ENCODE results near the gene DISC1. TPM values are rescaled to one million over a fixed set of nuclear protein-coding genes. Genes with fewer than 3 reads are reported as not detected.
"Not testable (repeated sequence)": the region's sequence is repeated elsewhere in the genome, so short reads cannot be mapped to it uniquely, and the experiment has no call there.

DISC1 gene
- total RNA-seq, 2 experiments from 2014 or later: 4.4 to 14.4 TPM

DNA sequence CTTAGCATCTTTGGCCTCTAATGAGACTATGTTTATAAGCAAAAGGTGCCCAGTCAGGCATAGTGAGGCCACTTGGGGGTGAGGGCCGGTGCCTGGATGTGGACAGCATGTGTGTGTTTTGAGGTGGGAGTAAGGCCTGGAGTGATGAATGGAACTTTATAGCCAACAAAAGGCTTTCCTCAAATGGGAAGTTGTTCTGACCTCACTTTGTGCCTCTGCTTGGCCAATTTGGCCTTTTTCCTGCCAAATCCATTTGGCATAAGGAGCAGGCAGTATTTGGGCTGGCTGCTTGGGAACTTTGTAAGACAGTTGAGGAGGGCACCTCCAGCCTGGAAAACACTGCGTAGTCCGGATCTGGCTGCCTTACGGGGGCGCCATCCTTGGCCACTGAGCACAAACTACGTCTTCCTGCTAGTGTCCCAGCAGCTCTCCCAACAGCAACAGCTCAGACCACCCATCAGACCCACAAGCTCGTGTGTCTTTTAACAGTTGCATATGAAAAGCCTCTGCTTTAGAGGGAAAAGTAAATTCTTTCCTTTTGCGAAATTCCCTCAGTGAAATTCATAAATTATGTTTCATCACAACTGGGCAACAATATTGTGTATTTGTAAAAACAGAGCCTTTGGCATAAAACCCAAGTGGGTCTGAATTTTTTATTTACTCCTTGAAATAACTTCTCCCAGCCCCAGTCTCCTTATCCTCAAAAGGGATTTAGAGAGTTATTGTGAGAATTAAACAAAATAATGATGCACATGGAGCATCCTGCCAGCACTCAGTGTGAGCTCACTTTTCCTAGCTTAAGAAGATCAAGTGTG is 322.9 kb downstream of the DISC1 start:
- Mint-ChIP-seq H3K9me3 (ENCODE audit: low read depth) (peaks cover 4% of the 10 kb centered on the region), H3K27me3 (no peaks in the 10 kb centered on the region), H3K36me3 (peaks cover 2% of the 10 kb centered on the region), H3K4me3 (no peak overlapping the region), H3K27ac (no peak overlapping the region), H3K4me1 (no peaks in the 10 kb centered on the region)
- no peak for DNase-seq
- CTCF ChIA-PET: no interaction called here
- no peak for ATAC-seq

DNA sequence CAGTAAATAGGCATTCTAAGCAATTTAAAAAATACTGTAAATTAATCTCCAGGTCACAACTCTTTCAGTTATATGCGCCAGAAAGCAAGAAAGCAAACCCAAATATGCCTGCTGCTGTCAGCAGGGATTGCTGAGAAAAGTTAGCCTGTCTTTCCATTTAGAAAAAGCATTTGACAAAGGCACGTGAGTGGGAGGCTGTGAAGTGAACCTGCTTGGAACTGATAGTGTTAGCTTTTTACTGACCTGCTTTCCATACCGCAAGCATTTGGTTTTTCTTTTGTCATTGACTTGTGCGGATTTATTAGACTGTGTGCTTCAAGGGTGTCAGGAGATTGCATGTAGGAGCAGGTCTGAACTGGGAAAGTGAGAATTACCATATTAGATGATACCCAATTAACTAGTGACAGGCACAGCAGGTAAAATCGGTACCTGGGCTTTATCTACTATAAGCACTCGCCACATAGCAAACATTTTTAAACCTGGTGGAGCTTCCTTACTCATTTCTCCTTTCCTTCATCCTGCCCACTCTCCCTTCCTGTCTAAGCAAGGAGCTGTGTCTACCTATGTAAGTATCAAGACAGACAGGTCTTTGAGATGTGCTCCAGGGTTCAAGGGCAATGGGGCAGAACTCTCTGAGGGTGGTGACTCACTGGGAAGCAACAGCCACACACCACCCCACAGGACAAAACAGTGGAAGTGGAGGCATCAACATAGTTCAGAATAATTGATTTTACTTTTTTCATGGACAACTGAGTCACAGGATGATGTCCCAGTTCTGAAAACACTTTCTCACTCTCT is 323.9 kb downstream of the DISC1 start:
- CTCF ChIA-PET: no interaction called here
- DNase-seq (no peak), ATAC-seq (no peak)
- Mint-ChIP-seq H3K27me3 (no peaks in the 10 kb centered on the region), H3K4me1 (no peaks in the 10 kb centered on the region), H3K9me3 (ENCODE audit: low read depth) (peaks cover 4% of the 10 kb centered on the region), H3K27ac (no peak overlapping the region), H3K4me3 (no peak overlapping the region), H3K36me3 (no peaks in the 10 kb centered on the region)

GRCh38 chr1:231951374-231951773 is 324.8 kb downstream of the DISC1 start:
- Mint-ChIP-seq H3K36me3 (no peaks in the 10 kb centered on the region), H3K9me3 (ENCODE audit: low read depth) (peaks cover 4% of the 10 kb centered on the region)
- CTCF ChIA-PET: no interaction called here

DNA sequence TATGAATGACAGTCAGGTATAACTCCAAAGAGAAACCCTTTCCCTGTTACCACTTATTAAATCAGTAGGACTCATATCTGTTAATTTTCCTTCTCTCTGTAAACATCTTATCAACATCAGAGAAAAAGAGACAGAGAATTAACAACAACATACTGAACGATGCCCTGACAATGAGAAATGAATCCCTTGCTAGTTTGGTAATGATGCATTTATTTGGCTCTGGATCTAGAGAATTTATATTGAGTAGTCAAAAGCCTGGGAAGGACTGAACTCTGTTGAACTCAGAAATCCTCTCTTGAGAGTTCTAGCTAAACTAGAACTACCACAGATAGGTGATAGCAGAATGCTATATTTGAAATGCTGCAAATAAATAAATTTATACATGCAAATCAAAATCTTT is 325.6 kb downstream of the DISC1 start:
- Mint-ChIP-seq H3K4me3 (no peak overlapping the region), H3K4me1 (no peaks in the 10 kb centered on the region), H3K27ac (no peak overlapping the region), H3K27me3 (no peaks in the 10 kb centered on the region), H3K9me3 (ENCODE audit: low read depth) (peaks cover 2% of the 10 kb centered on the region), H3K36me3 (no peaks in the 10 kb centered on the region)
- no peak for ATAC-seq
- DNase-seq: no peak
- CTCF ChIA-PET: no interaction called here

More at GRCh38 chr1:231951374-231951773, 324.8 kb downstream of the DISC1 start:
- Mint-ChIP-seq H3K27ac (no peak overlapping the region), H3K4me1 (no peaks in the 10 kb centered on the region), H3K4me3 (no peak overlapping the region), H3K27me3 (no peaks in the 10 kb centered on the region)
- no peak for ATAC-seq
- no peak for DNase-seq

- Mint-ChIP-seq H3K27ac (no peak overlapping the region), H3K4me1 (no peaks in the 10 kb centered on the region), H3K36me3 (no peaks in the 10 kb centered on the region), H3K4me3 (no peak overlapping the region), H3K9me3 (ENCODE audit: low read depth) (peaks cover 2% of the 10 kb centered on the region), H3K27me3 (no peaks in the 10 kb centered on the region)
- DNase-seq (no peak), ATAC-seq (no peak)
- CTCF ChIA-PET: no interaction called here
Measured at GRCh38 chr1:231953660-231954059, 327.1 kb downstream of the DISC1 start.

- no peak for DNase-seq
- H3K9me3 Mint-ChIP-seq (ENCODE audit: low read depth): no peaks in the 10 kb centered on the region
- H3K4me3 Mint-ChIP-seq: no peak overlapping the region
- no peaks in the 10 kb centered on the region for H3K36me3 Mint-ChIP-seq
- no peak overlapping the region for H3K27ac Mint-ChIP-seq
- H3K4me1 Mint-ChIP-seq: no peaks in the 10 kb centered on the region
- ATAC-seq: no peak
- no peaks in the 10 kb centered on the region for H3K27me3 Mint-ChIP-seq
- CTCF ChIA-PET: no interaction called here
Measured at GRCh38 chr1:231954751-231955150, 328.2 kb downstream of the DISC1 start.

GRCh38 chr1:231957359-231957758 is 330.8 kb downstream of the DISC1 start:
- Mint-ChIP-seq H3K27ac (no peak overlapping the region), H3K27me3 (no peaks in the 10 kb centered on the region), H3K4me3 (no peak overlapping the region), H3K4me1 (no peaks in the 10 kb centered on the region), H3K9me3 (ENCODE audit: low read depth) (no peaks in the 10 kb centered on the region), H3K36me3 (no peaks in the 10 kb centered on the region)
- CTCF ChIA-PET: no interaction called here
- ATAC-seq (no peak), DNase-seq (no peak)

DNA sequence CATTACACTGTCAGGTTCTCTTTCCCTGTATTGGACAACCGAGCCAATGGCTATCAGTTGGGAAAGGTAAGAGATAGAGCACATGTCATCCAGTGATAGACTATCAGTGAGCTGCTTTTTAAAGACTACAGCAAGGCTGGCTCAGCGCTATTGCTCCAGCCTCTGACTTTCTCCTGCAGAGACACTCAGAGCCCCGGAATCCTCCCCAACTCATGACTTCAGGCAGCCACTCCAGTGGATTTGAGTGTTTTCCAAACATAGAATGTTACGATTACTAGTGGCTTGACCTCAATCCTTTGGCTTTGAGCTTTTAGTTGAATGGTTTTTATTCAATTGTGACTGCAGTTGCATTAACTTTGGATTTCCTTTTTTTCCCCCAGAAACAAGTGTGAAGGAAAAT is 331.9 kb downstream of the DISC1 start:
- Mint-ChIP-seq H3K27ac (no peak overlapping the region), H3K36me3 (no peaks in the 10 kb centered on the region), H3K27me3 (no peaks in the 10 kb centered on the region), H3K4me3 (no peak overlapping the region), H3K9me3 (ENCODE audit: low read depth) (no peaks in the 10 kb centered on the region), H3K4me1 (no peaks in the 10 kb centered on the region)
- ATAC-seq: no peak
- CTCF ChIA-PET: no interaction called here
- no peak for DNase-seq

- Mint-ChIP-seq H3K27ac (no peak overlapping the region), H3K27me3 (no peaks in the 10 kb centered on the region), H3K36me3 (no peaks in the 10 kb centered on the region), H3K9me3 (ENCODE audit: low read depth) (no peaks in the 10 kb centered on the region), H3K4me3 (no peak overlapping the region), H3K4me1 (no peaks in the 10 kb centered on the region)
- CTCF ChIA-PET: no interaction called here
- no peak for DNase-seq
- ATAC-seq: no peak
Measured at GRCh38 chr1:231959225-231959884, 332.8 kb downstream of the DISC1 start.

- ATAC-seq, CTCF ChIA-PET, H3K4me3 Mint-ChIP-seq: not testable (repeated sequence)
Measured at GRCh38 chr1:231961801-231962200, 335.2 kb downstream of the DISC1 start.

GRCh38 chr1:231962636-231963035 is 336.0 kb downstream of the DISC1 start:
- Mint-ChIP-seq H3K9me3 (ENCODE audit: low read depth) (no peaks in the 10 kb centered on the region), H3K4me3 (no peak overlapping the region), H3K27ac (no peak overlapping the region), H3K36me3 (peaks cover 3% of the 10 kb centered on the region), H3K4me1 (peaks cover 4% of the 10 kb centered on the region), H3K27me3 (no peaks in the 10 kb centered on the region)
- DNase-seq (no peak), ATAC-seq (no peak)
- CTCF ChIA-PET: no interaction called here

More at GRCh38 chr1:231961801-231962200, 335.2 kb downstream of the DISC1 start:
- not testable (repeated sequence) for H3K27ac Mint-ChIP-seq; H3K4me1 Mint-ChIP-seq; H3K27me3 Mint-ChIP-seq; H3K9me3 Mint-ChIP-seq (ENCODE audit: low read depth); DNase-seq; H3K36me3 Mint-ChIP-seq

GRCh38 chr1:231964241-231964640 is 337.7 kb downstream of the DISC1 start:
- ATAC-seq (no peak), DNase-seq (no peak)
- H3K9me3 Mint-ChIP-seq (ENCODE audit: low read depth): no peaks in the 10 kb centered on the region
- H3K4me1 Mint-ChIP-seq: peaks cover 4% of the 10 kb centered on the region
- H3K36me3 Mint-ChIP-seq: peaks cover 3% of the 10 kb centered on the region
- H3K27me3 Mint-ChIP-seq: no peaks in the 10 kb centered on the region
- CTCF ChIA-PET: no interaction called here
- no peak overlapping the region for H3K4me3 Mint-ChIP-seq
- H3K27ac Mint-ChIP-seq: no peak overlapping the region

DNA sequence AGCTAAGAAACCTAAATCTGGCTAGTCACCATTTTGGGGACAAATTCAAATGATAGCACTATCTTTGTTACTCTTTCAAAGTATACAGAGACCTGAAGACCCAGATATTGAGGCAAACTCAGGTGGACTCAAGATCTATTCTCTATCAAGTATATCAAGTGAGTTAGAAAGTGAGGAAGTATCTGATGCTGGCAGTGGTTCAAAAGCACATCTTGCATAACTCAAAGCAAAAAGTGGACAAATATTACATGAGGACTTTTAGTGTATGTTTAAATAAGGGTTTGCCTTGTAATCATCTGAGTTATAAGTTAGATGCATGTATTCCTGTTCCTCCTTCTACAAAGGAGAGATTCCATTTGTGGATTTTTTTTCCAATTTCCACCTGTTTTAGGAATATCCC is 338.4 kb downstream of the DISC1 start:
- ATAC-seq: no peak
- CTCF ChIA-PET: no interaction called here
- no peak for DNase-seq
- Mint-ChIP-seq H3K27ac (no peak overlapping the region), H3K4me3 (no peak overlapping the region), H3K4me1 (peaks cover 4% of the 10 kb centered on the region), H3K9me3 (ENCODE audit: low read depth) (no peaks in the 10 kb centered on the region), H3K36me3 (peaks cover 3% of the 10 kb centered on the region), H3K27me3 (no peaks in the 10 kb centered on the region)

DNA sequence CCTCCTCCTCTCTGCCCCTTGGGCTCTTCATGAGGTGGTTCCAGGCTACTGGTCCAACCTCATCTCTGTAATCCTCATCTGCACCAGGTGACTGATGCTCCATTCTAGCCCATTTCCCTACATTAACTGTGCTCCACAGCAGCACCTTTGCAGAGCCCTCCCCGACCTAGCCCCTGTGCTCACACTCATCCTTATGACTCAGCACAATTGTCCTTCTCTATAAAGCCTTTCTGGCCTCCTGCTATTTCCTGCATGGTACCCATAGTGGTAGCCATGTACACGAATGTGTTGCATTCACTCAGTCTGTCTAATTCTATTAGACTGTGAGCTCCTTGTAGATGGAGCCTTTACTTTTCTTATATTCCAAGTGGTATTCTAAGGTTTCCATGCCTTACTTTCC is 339.0 kb downstream of the DISC1 start:
- Mint-ChIP-seq H3K36me3 (peaks cover 3% of the 10 kb centered on the region), H3K27me3 (no peaks in the 10 kb centered on the region), H3K4me3 (no peak overlapping the region), H3K27ac (no peak overlapping the region), H3K9me3 (ENCODE audit: low read depth) (no peaks in the 10 kb centered on the region), H3K4me1 (peaks cover 5% of the 10 kb centered on the region)
- CTCF ChIA-PET: no interaction called here
- ATAC-seq (no peak), DNase-seq (no peak)
